A549 (cell line): Measurements from ENCODE around the gene PCYT2.

Source experiments
- CTCF ChIP-seq: fragments of >200 bp; sonication (Bioruptor Twin); formaldehyde crosslinking; IDR thresholded peaks from 3 replicates; pipeline ENCODE4 v1.5.1; 2016
- EP300 ChIP-seq, 2 experiments: fragments of >200 bp; sonication (Bioruptor Twin); formaldehyde crosslinking; IDR thresholded peaks; 2 replicates in 1 of 2; 3 replicates in 1 of 2; pipeline ENCODE4 v1.6.1; 2016 to 2017
- POLR2A ChIP-seq: IDR thresholded peaks from 2 replicates; pipeline ENCODE4 v1.6.1; 2012; ENCODE audit warnings: mild to moderate bottlenecking, low read length
- POLR2AphosphoS2 ChIP-seq: conservative IDR thresholded peaks from 2 replicates; pipeline ENCODE4 v1.6.1; 2012; ENCODE audit warnings: low read length, improper control_type of control experiment, inconsistent platforms

GRCh38 chr17:81952792-81953228, 41.6 kb upstream of the PCYT2 start:
- TF ChIP-seq POLR2AphosphoS2 = no peak
- TF ChIP-seq CTCF = no peak
- no peak for TF ChIP-seq POLR2A
- no peak for TF ChIP-seq EP300 (IDR thresholded peaks at IDR 0.05)
